Measurements from ENCODE around the gene ELF2.
"Not testable (repeated sequence)": the region's sequence is repeated elsewhere in the genome, so short reads cannot be mapped to it uniquely, and the experiment has no call there.

ELF2 gene

GRCh38 chr4:139015269-139015947 lies 161.6 kb downstream of the ELF2 start, which contains the start of gene NOCT:
TSS of gene NOCT (plus strand) at chr4:139015781. CDS start at chr4:139015982, 201 bp downstream.
- no peaks in the 10 kb centered on the region for H3K9me3 ChIP-seq (ENCODE audit: control insufficient read depth, low read length)
- peaks cover 41% of the 10 kb centered on the region for H3K4me1 ChIP-seq (ENCODE audit: control insufficient read depth, insufficient read depth, low read length)
- DNase-seq (ENCODE audit: low read depth): peak; percentile 93
- peak within 1 kb of the TSS; percentile 97 for H3K4me3 ChIP-seq (ENCODE audit: low read length)
- no peaks in the 10 kb centered on the region for H3K36me3 ChIP-seq (ENCODE audit: control insufficient read depth, insufficient read depth, low read length, severe bottlenecking)
- no peaks in the 10 kb centered on the region for H3K27me3 ChIP-seq (replicated peaks; ENCODE audit: control insufficient read depth, insufficient read depth, low read length)
- H3K9ac ChIP-seq (ENCODE audit: low read length): peak within 1 kb of the TSS; percentile 91

GRCh38 chr4:139014371-139015268 lies 162.4 kb downstream of the ELF2 start:
- H3K27me3 ChIP-seq (replicated peaks; ENCODE audit: control insufficient read depth, insufficient read depth, low read length): no peaks in the 10 kb centered on the region
- H3K9me3 ChIP-seq (ENCODE audit: control insufficient read depth, low read length): no peaks in the 10 kb centered on the region
- peak; percentile 85 for DNase-seq (ENCODE audit: low read depth)
- no peaks in the 10 kb centered on the region for H3K36me3 ChIP-seq (ENCODE audit: control insufficient read depth, insufficient read depth, low read length, severe bottlenecking)
- H3K4me1 ChIP-seq (ENCODE audit: control insufficient read depth, insufficient read depth, low read length): peaks cover 39% of the 10 kb centered on the region
- peak overlapping the region; percentile 91 for H3K9ac ChIP-seq (ENCODE audit: low read length)
- H3K4me3 ChIP-seq (ENCODE audit: low read length): peak overlapping the region; percentile 97

GRCh38 chr4:139011225-139011950 lies 165.6 kb downstream of the ELF2 start:
- Histone ChIP-seq H3K27me3 (replicated peaks; ENCODE audit: control insufficient read depth, insufficient read depth, low read length) (no peaks in the 10 kb centered on the region), H3K36me3 (ENCODE audit: control insufficient read depth, insufficient read depth, low read length, severe bottlenecking) (no peaks in the 10 kb centered on the region), H3K9me3 (ENCODE audit: control insufficient read depth, low read length) (peaks cover 6% of the 10 kb centered on the region), H3K9ac (ENCODE audit: low read length) (no peak overlapping the region), H3K4me3 (ENCODE audit: low read length) (no peak overlapping the region), H3K4me1 (ENCODE audit: control insufficient read depth, insufficient read depth, low read length) (peaks cover 22% of the 10 kb centered on the region)
- DNase-seq (ENCODE audit: low read depth): no peak

GRCh38 chr4:139009702-139010101 lies 167.3 kb downstream of the ELF2 start:
- Histone ChIP-seq H3K4me1 (ENCODE audit: control insufficient read depth, insufficient read depth, low read length) (peaks cover 16% of the 10 kb centered on the region), H3K9ac (ENCODE audit: low read length) (no peak overlapping the region), H3K9me3 (ENCODE audit: control insufficient read depth, low read length) (peaks cover 6% of the 10 kb centered on the region), H3K4me3 (ENCODE audit: low read length) (no peak overlapping the region), H3K27me3 (replicated peaks; ENCODE audit: control insufficient read depth, insufficient read depth, low read length) (no peaks in the 10 kb centered on the region), H3K36me3 (ENCODE audit: control insufficient read depth, insufficient read depth, low read length, severe bottlenecking) (no peaks in the 10 kb centered on the region)
- no peak for DNase-seq (ENCODE audit: low read depth)

GRCh38 chr4:139008278-139008677 lies 168.7 kb downstream of the ELF2 start:
- not testable (repeated sequence) for DNase-seq (ENCODE audit: low read depth); H3K9me3 ChIP-seq (ENCODE audit: control insufficient read depth, low read length); H3K9ac ChIP-seq (ENCODE audit: low read length); H3K36me3 ChIP-seq (ENCODE audit: control insufficient read depth, insufficient read depth, low read length, severe bottlenecking); H3K4me1 ChIP-seq (ENCODE audit: control insufficient read depth, insufficient read depth, low read length); H3K27me3 ChIP-seq (replicated peaks; ENCODE audit: control insufficient read depth, insufficient read depth, low read length); H3K4me3 ChIP-seq (ENCODE audit: low read length)

- peaks cover 6% of the 10 kb centered on the region for H3K9me3 ChIP-seq (ENCODE audit: control insufficient read depth, low read length)
- DNase-seq (ENCODE audit: low read depth): no peak
- no peaks in the 10 kb centered on the region for H3K27me3 ChIP-seq (replicated peaks; ENCODE audit: control insufficient read depth, insufficient read depth, low read length)
- H3K9ac ChIP-seq (ENCODE audit: low read length): no peak overlapping the region
- H3K36me3 ChIP-seq (ENCODE audit: control insufficient read depth, insufficient read depth, low read length, severe bottlenecking): no peaks in the 10 kb centered on the region
- peaks cover 5% of the 10 kb centered on the region for H3K4me1 ChIP-seq (ENCODE audit: control insufficient read depth, insufficient read depth, low read length)
- no peak overlapping the region for H3K4me3 ChIP-seq (ENCODE audit: low read length)
Observed at GRCh38 chr4:139007640-139008039, 169.4 kb downstream of the ELF2 start.
